ENCODE data around the gene KRI1. TPM values are rescaled to one million over a fixed set of nuclear protein-coding genes. Genes with fewer than 3 reads are reported as not detected.

The KRI1 gene
- total and polyA plus RNA-seq, 2 experiments from 2014 or later: 23.8 to 43.2 TPM

DNA sequence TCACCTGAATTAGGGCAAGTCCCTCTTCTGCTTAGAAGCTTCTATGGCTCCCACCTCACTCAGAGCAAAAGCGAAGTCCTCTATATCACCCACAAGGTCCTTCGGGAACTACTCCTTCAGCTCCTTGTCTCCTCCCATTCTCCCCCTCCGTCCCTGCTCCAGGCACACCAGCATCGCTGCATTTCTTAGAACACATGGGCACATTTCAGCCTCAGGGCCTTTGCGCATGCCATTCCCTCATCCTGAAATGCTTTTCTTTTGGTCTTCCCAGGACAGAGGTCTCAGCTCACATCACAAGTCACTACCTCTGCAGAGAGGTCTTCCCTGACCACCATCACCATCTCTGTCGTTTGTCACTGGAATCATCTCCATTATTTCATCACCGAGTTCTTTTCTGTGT lies 52.6 kb downstream of the KRI1 start:
- Histone ChIP-seq H3K27ac (ENCODE audit: low read depth) (no peak overlapping the region), H2AFZ (no peak overlapping the region), H4K20me1 (replicated peaks; ENCODE audit: insufficient read depth) (0 out of 2 replicates have a peak, but pooled peaks cover 8% of the 10 kb centered on the region), H3F3A (replicated peaks; ENCODE audit: low read depth) (peaks cover 17% of the 10 kb centered on the region; the same call in 1 of the 2 replicates), H3K4me2 (0 out of 2 replicates have a peak overlapping the region, but pooled peaks have one; percentile 86), H3K79me2 (replicated peaks; ENCODE audit: insufficient read depth) (no peaks in the 10 kb centered on the region), H3K4me1 (ENCODE audit: insufficient read depth) (peaks cover 14% of the 10 kb centered on the region), H3K27me3 (ENCODE audit: insufficient read depth) (peaks cover 62% of the 10 kb centered on the region), H3K36me3 (ENCODE audit: insufficient read depth) (no peaks in the 10 kb centered on the region), H3K4me3 (peak overlapping the region; percentile 67; the same call in 1 of the 2 replicates), H3K9me2 (ENCODE audit: insufficient read depth) (no peaks in the 10 kb centered on the region)
- Mint-ChIP-seq H3K4me1 (peaks cover 10% of the 10 kb centered on the region), H3K27me3 (ENCODE audit: insufficient read depth, low read depth, poor library complexity) (peaks cover 58% of the 10 kb centered on the region), H3K4me3 (peak overlapping the region; percentile 14; the same call in 1 of the 3 replicates), H3K9me3 (no peaks in the 10 kb centered on the region), H3K36me3 (ENCODE audit: low read depth) (no peaks in the 10 kb centered on the region; the same call in 2 of the 3 replicates), H3K27ac (no peak overlapping the region)
- TF ChIP-seq, protein P1, sequence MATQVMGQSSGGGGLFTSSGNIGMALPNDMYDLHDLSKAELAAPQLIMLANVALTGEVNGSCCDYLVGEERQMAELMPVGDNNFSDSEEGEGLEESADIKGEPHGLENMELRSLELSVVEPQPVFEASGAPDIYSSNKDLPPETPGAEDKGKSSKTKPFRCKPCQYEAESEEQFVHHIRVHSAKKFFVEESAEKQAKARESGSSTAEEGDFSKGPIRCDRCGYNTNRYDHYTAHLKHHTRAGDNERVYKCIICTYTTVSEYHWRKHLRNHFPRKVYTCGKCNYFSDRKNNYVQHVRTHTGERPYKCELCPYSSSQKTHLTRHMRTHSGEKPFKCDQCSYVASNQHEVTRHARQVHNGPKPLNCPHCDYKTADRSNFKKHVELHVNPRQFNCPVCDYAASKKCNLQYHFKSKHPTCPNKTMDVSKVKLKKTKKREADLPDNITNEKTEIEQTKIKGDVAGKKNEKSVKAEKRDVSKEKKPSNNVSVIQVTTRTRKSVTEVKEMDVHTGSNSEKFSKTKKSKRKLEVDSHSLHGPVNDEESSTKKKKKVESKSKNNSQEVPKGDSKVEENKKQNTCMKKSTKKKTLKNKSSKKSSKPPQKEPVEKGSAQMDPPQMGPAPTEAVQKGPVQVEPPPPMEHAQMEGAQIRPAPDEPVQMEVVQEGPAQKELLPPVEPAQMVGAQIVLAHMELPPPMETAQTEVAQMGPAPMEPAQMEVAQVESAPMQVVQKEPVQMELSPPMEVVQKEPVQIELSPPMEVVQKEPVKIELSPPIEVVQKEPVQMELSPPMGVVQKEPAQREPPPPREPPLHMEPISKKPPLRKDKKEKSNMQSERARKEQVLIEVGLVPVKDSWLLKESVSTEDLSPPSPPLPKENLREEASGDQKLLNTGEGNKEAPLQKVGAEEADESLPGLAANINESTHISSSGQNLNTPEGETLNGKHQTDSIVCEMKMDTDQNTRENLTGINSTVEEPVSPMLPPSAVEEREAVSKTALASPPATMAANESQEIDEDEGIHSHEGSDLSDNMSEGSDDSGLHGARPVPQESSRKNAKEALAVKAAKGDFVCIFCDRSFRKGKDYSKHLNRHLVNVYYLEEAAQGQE (IDR thresholded peaks at IDR 0.05; ENCODE audit: unreplicated experiment): no peak
- TF ChIP-seq, protein P2, sequence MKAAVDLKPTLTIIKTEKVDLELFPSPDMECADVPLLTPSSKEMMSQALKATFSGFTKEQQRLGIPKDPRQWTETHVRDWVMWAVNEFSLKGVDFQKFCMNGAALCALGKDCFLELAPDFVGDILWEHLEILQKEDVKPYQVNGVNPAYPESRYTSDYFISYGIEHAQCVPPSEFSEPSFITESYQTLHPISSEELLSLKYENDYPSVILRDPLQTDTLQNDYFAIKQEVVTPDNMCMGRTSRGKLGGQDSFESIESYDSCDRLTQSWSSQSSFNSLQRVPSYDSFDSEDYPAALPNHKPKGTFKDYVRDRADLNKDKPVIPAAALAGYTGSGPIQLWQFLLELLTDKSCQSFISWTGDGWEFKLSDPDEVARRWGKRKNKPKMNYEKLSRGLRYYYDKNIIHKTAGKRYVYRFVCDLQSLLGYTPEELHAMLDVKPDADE (IDR thresholded peaks at IDR 0.05): no peak
- TF ChIP-seq NANOG (IDR thresholded peaks at IDR 0.05; ENCODE audit: borderline replicate concordance): no peak
- TF ChIP-seq, protein P3, sequence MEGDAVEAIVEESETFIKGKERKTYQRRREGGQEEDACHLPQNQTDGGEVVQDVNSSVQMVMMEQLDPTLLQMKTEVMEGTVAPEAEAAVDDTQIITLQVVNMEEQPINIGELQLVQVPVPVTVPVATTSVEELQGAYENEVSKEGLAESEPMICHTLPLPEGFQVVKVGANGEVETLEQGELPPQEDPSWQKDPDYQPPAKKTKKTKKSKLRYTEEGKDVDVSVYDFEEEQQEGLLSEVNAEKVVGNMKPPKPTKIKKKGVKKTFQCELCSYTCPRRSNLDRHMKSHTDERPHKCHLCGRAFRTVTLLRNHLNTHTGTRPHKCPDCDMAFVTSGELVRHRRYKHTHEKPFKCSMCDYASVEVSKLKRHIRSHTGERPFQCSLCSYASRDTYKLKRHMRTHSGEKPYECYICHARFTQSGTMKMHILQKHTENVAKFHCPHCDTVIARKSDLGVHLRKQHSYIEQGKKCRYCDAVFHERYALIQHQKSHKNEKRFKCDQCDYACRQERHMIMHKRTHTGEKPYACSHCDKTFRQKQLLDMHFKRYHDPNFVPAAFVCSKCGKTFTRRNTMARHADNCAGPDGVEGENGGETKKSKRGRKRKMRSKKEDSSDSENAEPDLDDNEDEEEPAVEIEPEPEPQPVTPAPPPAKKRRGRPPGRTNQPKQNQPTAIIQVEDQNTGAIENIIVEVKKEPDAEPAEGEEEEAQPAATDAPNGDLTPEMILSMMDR (conservative IDR thresholded peaks at IDR 0.05; ENCODE audit: low read depth in 2 of 2): no peak
- TF ChIP-seq, protein P4, sequence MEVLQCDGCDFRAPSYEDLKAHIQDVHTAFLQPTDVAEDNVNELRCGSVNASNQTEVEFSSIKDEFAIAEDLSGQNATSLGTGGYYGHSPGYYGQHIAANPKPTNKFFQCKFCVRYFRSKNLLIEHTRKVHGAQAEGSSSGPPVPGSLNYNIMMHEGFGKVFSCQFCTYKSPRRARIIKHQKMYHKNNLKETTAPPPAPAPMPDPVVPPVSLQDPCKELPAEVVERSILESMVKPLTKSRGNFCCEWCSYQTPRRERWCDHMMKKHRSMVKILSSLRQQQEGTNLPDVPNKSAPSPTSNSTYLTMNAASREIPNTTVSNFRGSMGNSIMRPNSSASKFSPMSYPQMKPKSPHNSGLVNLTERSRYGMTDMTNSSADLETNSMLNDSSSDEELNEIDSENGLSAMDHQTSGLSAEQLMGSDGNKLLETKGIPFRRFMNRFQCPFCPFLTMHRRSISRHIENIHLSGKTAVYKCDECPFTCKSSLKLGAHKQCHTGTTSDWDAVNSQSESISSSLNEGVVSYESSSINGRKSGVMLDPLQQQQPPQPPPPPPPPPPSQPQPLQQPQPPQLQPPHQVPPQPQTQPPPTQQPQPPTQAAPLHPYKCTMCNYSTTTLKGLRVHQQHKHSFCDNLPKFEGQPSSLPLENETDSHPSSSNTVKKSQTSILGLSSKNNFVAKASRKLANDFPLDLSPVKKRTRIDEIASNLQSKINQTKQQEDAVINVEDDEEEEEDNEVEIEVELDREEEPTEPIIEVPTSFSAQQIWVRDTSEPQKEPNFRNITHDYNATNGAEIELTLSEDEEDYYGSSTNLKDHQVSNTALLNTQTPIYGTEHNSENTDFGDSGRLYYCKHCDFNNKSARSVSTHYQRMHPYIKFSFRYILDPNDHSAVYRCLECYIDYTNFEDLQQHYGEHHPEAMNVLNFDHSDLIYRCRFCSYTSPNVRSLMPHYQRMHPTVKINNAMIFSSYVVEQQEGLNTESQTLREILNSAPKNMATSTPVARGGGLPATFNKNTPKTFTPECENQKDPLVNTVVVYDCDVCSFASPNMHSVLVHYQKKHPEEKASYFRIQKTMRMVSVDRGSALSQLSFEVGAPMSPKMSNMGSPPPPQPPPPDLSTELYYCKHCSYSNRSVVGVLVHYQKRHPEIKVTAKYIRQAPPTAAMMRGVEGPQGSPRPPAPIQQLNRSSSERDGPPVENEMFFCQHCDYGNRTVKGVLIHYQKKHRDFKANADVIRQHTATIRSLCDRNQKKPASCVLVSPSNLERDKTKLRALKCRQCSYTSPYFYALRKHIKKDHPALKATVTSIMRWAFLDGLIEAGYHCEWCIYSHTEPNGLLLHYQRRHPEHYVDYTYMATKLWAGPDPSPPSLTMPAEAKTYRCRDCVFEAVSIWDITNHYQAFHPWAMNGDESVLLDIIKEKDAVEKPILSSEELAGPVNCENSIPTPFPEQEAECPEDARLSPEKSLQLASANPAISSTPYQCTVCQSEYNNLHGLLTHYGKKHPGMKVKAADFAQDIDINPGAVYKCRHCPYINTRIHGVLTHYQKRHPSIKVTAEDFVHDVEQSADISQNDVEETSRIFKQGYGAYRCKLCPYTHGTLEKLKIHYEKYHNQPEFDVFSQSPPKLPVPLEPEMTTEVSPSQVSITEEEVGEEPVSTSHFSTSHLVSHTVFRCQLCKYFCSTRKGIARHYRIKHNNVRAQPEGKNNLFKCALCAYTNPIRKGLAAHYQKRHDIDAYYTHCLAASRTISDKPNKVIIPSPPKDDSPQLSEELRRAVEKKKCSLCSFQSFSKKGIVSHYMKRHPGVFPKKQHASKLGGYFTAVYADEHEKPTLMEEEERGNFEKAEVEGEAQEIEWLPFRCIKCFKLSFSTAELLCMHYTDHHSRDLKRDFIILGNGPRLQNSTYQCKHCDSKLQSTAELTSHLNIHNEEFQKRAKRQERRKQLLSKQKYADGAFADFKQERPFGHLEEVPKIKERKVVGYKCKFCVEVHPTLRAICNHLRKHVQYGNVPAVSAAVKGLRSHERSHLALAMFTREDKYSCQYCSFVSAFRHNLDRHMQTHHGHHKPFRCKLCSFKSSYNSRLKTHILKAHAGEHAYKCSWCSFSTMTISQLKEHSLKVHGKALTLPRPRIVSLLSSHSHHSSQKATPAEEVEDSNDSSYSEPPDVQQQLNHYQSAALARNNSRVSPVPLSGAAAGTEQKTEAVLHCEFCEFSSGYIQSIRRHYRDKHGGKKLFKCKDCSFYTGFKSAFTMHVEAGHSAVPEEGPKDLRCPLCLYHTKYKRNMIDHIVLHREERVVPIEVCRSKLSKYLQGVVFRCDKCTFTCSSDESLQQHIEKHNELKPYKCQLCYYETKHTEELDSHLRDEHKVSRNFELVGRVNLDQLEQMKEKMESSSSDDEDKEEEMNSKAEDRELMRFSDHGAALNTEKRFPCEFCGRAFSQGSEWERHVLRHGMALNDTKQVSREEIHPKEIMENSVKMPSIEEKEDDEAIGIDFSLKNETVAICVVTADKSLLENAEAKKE (CRISPR knock-in tag; IDR thresholded peaks at IDR 0.05): no peak
- no peak for TF ChIP-seq CREB1 (CRISPR knock-in tag; IDR thresholded peaks at IDR 0.05; ENCODE audit: low read depth)
- TF ChIP-seq EZH2 (IDR thresholded peaks at IDR 0.05; ENCODE audit: low read depth, unreplicated experiment): no peak
- TF ChIP-seq POLR2AphosphoS5 (IDR thresholded peaks at IDR 0.05; ENCODE audit: low read depth): no peak
- no peak for TF ChIP-seq ZNF114 (CRISPR knock-in tag; IDR thresholded peaks at IDR 0.05)
- TF ChIP-seq ZNF331 (CRISPR knock-in tag; IDR thresholded peaks at IDR 0.05; ENCODE audit: low read depth): no peak
- no peak for TF ChIP-seq EZH2phosphoT487 (IDR thresholded peaks at IDR 0.05; ENCODE audit: unreplicated experiment)
- DNase-seq (ENCODE audit: low spot score): no peak
- no peak for ATAC-seq

Data from GM23338 (cell line).